Type B pancreatic cell (in vitro differentiated cells): ENCODE data around the gene IGF1R. TPM values are rescaled to one million over a fixed set of nuclear protein-coding genes. Genes with fewer than 3 reads are reported as not detected.
A peak's percentile ranks its signal among the peaks of the same experiment; 100 is the strongest.

Source experiments
- DNase-seq: peaks from one replicate; pipeline ENCODE4 v3.0.0; 2021; ENCODE audit warnings: mixed read lengths; ENCODE audit not compliant: unreplicated experiment; ENCODE audit errors: extremely low spot score
- H3K27ac Mint-ChIP-seq: 2 replicates; pipeline ENCODE4 v1.8.0; 2021; ENCODE audit warnings: mild to moderate bottlenecking, mixed read lengths
- H3K27me3 Mint-ChIP-seq: 2 replicates; pipeline ENCODE4 v1.8.0; 2021; ENCODE audit warnings: mixed read lengths
- H3K36me3 Mint-ChIP-seq: 2 replicates; pipeline ENCODE4 v1.8.0; 2021; ENCODE audit warnings: mixed read lengths
- H3K4me1 Mint-ChIP-seq: one replicate; pipeline ENCODE4 v1.8.0; 2021; ENCODE audit warnings: mixed read lengths; ENCODE audit not compliant: unreplicated experiment
- H3K4me3 Mint-ChIP-seq: 2 replicates; pipeline ENCODE4 v1.8.0; 2021; ENCODE audit warnings: mild to moderate bottlenecking, mixed read lengths
- H3K9me3 Mint-ChIP-seq: 2 replicates; pipeline ENCODE4 v1.8.0; 2021; ENCODE audit warnings: mixed read lengths
- total RNA-seq: library from RNA; stranded (reverse); gene quantifications from 2 replicates; pipeline ENCODE4 v1.2.1, GENCODE V29; 2021; ENCODE audit warnings: low replicate concordance
- TF ChIP-seq, protein P1 (sequence below): fragments of 200-600 bp; sonication (generic); conservative IDR thresholded peaks from 2 replicates; pipeline ENCODE4 v1.5.0; 2021; ENCODE audit warnings: antibody characterized with exemption, mild to moderate bottlenecking

Gene IGF1R
- total RNA-seq, 1 donor from 2014 or later = 87.1 TPM

GRCh38 chr15:98795980-98796379 lies 147.6 kb downstream of the IGF1R start:
- peaks cover 87% of the 10 kb centered on the region for H3K4me1 Mint-ChIP-seq
- no peak overlapping the region for H3K4me3 Mint-ChIP-seq
- peak overlapping the region; percentile 22 for H3K27ac Mint-ChIP-seq
- TF ChIP-seq, protein P1, sequence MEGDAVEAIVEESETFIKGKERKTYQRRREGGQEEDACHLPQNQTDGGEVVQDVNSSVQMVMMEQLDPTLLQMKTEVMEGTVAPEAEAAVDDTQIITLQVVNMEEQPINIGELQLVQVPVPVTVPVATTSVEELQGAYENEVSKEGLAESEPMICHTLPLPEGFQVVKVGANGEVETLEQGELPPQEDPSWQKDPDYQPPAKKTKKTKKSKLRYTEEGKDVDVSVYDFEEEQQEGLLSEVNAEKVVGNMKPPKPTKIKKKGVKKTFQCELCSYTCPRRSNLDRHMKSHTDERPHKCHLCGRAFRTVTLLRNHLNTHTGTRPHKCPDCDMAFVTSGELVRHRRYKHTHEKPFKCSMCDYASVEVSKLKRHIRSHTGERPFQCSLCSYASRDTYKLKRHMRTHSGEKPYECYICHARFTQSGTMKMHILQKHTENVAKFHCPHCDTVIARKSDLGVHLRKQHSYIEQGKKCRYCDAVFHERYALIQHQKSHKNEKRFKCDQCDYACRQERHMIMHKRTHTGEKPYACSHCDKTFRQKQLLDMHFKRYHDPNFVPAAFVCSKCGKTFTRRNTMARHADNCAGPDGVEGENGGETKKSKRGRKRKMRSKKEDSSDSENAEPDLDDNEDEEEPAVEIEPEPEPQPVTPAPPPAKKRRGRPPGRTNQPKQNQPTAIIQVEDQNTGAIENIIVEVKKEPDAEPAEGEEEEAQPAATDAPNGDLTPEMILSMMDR = no peak
- H3K27me3 Mint-ChIP-seq = no peaks in the 10 kb centered on the region
- no peak for DNase-seq
- no peaks in the 10 kb centered on the region for H3K9me3 Mint-ChIP-seq
- no peaks in the 10 kb centered on the region for H3K36me3 Mint-ChIP-seq

DNA sequence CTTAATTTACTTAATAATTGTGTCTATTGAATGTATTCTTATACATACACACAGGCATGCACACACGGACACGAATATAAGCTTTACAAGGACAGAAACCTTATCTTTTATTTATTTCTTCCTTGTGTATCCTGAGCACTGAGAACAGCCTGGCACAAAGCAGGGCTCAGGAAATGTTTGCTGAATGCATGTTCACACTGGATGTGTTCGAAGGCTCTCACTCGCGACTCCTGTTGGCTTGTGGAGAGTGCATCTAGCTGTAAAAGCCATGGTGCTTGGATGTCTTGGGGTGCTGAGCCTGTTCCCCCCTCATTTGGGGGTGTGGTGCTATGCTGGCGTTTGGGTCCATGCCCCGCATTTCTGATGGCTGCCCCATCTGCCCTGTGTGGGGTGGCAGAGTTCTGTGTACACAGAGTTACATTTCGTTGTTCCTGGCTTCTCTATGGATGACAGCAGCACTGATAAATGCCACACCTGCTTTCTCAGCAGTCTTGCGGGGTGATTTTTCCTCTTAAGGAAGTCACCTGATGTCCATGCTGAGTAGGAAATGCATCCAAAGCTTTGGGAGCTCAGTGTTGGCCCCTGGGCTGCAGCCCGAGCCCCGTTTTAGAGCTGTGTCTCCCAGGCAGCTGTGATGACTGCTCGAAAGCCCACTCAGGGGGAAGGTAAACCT lies 148.5 kb downstream of the IGF1R start:
- H3K36me3 Mint-ChIP-seq = no peaks in the 10 kb centered on the region
- H3K9me3 Mint-ChIP-seq = no peaks in the 10 kb centered on the region
- TF ChIP-seq, protein P1 = no peak
- no peak for DNase-seq
- no peaks in the 10 kb centered on the region for H3K27me3 Mint-ChIP-seq
- peaks cover 88% of the 10 kb centered on the region for H3K4me1 Mint-ChIP-seq
- no peak overlapping the region for H3K4me3 Mint-ChIP-seq
- H3K27ac Mint-ChIP-seq = peak overlapping the region; percentile 70

GRCh38 chr15:98798375-98798893 lies 150.1 kb downstream of the IGF1R start:
- Mint-ChIP-seq H3K27ac (peak overlapping the region; percentile 9), H3K27me3 (no peaks in the 10 kb centered on the region), H3K4me1 (peaks cover 87% of the 10 kb centered on the region), H3K9me3 (no peaks in the 10 kb centered on the region), H3K4me3 (peak overlapping the region; percentile 42), H3K36me3 (no peaks in the 10 kb centered on the region)
- TF ChIP-seq, protein P1 = no peak
- DNase-seq = no peak

DNA sequence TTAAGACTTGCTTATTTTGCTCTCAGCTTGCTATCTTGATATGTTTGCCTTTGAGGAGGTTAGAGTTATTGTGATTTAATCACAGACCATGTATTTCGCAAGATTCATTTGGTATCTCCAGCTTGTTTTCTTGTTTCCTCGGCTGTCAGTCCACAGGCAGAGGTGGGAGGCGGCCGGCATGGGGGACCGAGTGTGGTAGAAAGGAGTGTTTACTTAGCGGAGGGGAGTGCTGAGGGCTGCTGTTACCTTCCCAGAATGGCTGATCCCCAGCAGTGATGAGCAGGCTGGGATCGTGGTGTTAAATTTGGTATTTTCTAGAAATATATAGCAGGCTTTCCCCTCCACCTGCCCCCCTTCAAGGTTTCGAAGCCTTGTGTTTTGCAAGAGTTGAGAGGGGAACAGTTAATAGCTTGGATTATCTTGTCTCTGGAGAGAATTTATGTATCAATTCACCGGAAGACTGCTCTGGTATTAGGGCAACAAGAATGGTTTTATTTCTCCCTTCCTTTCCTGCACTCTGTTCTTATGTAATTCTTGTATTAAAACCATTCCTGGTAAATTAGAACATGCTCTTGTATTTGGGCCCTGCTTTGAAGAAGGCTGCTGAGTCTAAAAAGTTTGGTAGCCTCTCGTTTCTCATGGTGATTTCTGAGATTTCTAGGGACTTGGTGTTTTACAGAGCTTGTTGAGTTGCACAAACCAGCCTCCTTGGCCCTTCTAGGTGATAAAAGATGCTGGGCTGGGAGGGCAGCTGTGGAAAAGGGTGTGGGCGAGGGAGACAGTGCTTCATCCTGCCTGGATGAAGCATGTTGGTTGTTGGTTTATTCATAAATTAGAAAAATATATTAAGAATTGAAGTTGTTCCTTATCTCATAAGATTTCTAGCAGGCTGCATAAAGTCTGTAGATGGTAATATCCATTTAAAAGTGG lies 151.4 kb downstream of the IGF1R start:
- no peaks in the 10 kb centered on the region for H3K27me3 Mint-ChIP-seq
- DNase-seq = no peak
- no peaks in the 10 kb centered on the region for H3K9me3 Mint-ChIP-seq
- H3K27ac Mint-ChIP-seq = peak overlapping the region; percentile 86
- TF ChIP-seq, protein P1 = no peak
- peak overlapping the region; percentile 84 for H3K4me3 Mint-ChIP-seq
- H3K36me3 Mint-ChIP-seq = no peaks in the 10 kb centered on the region
- H3K4me1 Mint-ChIP-seq = peaks cover 84% of the 10 kb centered on the region

DNA sequence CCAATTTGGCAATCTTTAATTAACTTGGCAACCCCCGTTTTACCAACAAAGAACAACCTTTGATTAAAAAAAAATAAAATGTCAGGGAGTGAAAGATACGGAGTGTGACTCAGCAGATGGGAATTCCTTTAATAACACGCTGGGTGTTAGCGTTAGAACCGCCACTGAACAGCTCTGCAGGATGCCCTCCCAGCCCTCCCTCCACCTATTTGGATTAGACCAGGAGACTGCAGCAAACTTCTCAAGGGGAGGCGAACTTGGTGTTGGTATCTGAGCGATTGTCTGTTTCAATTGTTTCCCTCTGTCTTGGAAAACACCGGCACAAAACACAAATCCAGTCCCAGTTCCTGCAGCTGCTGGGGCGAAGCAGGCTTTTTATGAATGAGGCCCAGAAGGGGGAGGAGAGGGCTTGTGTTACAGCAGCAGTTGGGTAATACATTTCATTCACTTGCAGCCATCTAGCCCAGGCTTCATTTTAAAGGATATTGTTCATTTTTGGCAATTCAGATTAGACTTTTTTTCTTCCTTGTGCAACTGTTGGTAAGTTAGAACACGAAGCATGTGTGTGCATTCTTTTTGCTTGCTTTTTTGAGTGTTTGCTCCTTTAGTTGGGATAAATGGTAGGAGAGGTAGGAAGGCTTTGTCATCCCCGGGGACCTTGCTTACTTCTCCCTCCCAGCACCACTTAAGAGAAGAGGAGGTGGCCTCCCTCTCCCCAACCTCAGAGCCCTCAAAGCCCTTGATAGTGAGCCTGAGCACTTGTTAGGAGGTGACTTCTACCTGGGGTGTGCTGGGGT lies 152.3 kb downstream of the IGF1R start:
- peak overlapping the region; percentile 86 for H3K27ac Mint-ChIP-seq
- peak overlapping the region; percentile 84 for H3K4me3 Mint-ChIP-seq
- peaks cover 85% of the 10 kb centered on the region for H3K4me1 Mint-ChIP-seq
- no peaks in the 10 kb centered on the region for H3K9me3 Mint-ChIP-seq
- DNase-seq = no peak
- TF ChIP-seq, protein P1 = no peak
- H3K27me3 Mint-ChIP-seq = no peaks in the 10 kb centered on the region
- no peaks in the 10 kb centered on the region for H3K36me3 Mint-ChIP-seq
